IPS DF 4.7 (cell line): ENCODE data around the gene CASTOR1.

ENCODE experiments used
- DNase-seq: peaks from one replicate; pipeline ENCODE4 v3.0.0-alpha.2; 2013; ENCODE audit warnings: low spot score; ENCODE audit errors: extremely low read depth

The CASTOR1 gene

DNA sequence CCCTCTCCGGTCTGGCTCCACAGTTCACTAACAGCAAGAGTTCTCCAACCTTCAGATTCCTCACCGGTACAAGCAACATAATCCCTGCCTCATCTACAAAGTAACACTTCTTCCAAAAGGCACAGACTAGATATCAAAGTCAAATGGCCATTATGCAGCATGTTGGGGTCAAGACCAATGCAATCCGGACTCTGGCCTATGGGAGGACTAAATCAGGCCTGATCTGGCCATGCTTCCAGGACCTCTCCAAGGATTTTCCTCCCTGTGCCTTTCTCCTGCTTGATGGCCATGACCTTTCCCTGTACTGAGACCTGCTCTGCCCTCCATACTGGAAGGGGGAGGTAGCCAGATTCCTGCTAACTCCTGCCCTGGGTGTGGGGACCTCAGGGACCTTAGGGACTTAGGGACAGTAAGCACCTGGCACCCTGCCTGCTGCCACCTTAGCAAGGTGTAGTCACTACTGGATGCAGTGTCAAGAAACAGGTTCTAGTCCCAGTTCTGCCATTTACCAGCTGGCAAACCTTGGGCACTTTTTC, 30.8 kb upstream of the CASTOR1 start:
- DNase-seq: no peak

DNA sequence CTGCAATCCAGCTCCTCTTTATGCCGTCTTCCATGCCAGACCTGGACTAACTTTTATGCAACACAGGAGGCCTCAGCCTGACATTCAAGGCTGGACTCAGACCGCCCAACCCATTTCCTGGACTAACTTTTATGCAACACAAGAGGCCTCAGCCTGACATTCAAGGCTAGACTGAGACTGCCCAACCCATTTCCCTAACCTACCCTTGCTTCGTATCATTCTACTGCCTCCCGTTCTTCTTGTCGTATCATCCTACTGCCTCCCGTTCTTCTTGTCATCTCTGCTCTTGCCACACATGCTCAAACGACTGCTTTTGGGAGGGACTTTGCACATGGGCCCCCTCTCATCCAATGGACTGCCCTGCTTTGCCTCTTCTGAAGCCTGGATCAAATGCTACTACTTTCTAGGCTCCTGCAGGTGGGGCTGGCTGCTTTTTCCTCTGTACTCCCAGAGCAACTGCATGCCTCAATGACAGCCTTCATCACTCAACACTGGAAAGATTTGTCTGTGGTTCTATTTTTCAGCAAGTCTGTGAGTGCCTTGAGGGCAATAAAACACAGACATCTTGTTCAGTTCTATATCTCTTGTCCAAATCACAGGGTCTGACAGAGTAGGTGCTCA, 29.6 kb upstream of the CASTOR1 start:
- DNase-seq: no peak

GRCh38 chr22:30317778-30318177, 28.5 kb upstream of the CASTOR1 start:
- no peak for DNase-seq

- DNase-seq: no peak
Observed at GRCh38 chr22:30315962-30316576, 26.8 kb upstream of the CASTOR1 start.

DNA sequence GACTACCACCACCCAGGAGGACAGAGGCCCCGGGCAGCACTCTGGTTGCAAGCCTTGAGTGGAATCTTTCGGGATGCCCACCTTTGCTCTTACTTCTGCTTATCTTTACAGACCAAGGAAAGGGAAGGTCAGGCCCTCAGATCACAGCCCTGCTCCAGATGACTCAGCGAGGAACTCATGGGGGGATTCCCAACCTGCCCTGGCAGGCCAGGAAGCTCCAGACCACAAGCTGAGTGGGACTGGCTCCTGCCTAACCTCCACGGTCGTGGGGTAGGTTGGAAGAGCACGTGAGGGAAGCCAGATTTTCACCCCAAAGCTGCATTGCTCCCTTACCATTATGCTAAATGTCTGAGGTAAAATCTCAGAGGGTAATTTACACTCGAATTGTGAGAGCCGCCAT, 25.6 kb upstream of the CASTOR1 start:
- DNase-seq: no peak

DNA sequence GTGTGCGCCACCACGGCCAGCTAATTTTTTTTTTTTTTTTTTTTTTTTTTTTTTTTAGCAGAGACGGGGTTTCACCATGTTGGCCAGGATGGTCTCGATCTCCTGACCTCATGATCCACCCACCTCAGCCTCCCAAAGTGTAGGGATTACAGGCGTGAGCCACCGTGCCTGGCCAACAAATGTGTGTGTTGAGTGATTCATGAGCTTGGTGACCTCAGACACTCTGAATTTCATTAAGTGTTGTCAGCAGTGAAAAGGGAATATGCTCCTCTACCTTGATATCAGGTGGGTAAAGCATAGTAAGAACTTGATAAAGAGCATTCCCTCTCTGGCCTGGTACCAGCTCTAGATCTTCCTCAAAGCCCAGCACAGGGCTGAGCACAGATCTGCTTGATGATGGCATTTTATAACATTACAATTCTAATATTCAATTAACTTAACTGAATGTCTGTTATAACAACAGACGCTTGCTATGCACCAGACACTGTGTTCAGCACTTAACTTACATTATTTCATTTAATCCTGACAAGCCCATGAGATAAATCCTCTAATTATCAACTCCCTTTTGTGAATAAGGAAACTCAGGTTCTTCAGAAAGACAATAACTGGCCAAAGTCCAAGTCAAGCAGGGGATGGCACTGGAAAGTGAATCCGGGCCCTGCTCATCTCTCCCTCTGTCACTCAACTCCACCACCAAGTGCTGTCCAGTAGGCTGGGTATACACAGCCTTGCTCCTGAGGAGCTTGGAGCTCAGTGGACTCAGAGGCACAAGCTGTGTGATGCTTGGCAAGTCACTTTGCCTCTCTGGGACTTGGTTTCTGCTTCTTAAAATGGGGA, 24.4 kb upstream of the CASTOR1 start:
- no peak for DNase-seq

- DNase-seq: no peak
Observed at GRCh38 chr22:30312053-30312452, 22.7 kb upstream of the CASTOR1 start.

- DNase-seq: no peak
Observed at GRCh38 chr22:30310881-30311771, 21.8 kb upstream of the CASTOR1 start.

- no peak for DNase-seq
Observed at GRCh38 chr22:30309951-30310741, 20.8 kb upstream of the CASTOR1 start.

DNA sequence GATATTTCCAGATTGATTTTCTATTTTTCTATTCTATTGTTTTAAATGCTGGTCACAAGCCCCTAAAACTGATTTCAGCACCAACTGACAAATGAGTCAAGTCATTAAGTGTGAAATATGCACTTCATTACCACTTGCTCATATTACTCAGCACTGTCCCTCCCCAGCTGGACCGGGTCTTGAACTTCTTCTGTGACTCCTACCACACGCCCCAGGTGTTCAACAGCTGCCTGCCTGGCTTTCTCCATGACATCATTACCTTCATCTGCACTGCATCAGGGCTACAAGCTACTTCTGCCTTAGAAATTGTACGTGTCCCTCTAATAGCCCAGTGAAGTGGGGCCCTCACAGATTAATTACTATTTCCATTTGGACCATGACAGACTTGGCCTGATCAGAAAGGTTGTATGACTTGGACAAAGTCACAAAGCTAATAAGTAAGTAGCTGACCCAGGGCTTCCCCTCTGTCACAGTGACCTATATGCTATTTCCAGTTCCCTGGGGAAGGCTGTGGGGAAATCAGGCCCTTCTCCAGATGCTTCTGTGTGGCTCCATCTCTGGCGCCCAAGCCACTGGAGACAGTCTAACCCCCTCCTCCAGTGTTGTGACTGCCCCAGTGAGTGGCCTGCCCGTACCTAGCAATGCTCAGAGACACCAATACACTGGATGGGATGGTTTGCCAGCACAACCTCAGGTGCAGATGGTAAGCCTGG, 19.4 kb upstream of the CASTOR1 start:
- DNase-seq: no peak

DNA sequence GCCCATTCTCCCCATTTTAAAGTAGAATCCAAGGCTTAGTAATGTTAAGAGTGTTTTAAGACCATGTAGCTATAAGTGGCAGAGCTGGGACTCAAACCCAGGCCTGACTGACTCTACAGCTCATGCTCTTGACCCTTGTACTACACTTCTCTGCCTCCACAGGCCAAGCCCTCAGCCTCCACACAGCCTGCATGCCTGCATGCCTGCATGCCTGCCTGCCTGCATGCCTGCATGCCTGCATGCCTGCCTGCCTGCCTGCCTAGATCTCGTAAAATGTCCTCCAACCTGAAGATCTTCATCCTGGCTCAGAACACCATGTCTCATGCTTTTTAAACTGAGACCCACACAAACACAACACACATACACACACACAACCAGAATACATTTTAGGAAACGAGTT, 18.8 kb upstream of the CASTOR1 start:
- no peak for DNase-seq

DNA sequence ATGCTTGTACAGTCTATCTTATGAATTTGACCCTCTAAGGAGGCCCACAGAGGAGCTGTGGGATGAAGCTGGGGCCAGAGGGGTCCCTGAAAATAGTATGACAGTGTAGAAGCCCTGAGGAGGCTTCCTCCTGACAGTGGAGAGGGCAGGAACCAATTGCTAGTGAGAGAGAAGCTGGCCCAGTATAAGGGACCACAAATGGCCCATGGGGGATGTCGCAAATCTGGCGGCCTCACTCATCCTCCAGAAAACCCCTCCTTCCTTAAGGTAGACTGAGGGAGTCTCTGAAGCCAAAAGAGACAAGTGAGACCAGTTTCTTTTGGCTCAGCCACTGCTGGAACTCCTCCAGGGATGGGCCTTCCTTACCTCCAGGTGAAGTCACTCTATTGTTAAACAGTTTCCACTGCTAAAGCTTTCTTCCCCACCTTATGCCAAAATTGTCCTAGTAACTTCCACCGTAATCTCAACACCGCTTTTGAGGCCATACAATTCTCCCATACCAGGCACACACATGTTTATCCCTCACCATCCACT, 17.8 kb upstream of the CASTOR1 start:
- no peak for DNase-seq

DNA sequence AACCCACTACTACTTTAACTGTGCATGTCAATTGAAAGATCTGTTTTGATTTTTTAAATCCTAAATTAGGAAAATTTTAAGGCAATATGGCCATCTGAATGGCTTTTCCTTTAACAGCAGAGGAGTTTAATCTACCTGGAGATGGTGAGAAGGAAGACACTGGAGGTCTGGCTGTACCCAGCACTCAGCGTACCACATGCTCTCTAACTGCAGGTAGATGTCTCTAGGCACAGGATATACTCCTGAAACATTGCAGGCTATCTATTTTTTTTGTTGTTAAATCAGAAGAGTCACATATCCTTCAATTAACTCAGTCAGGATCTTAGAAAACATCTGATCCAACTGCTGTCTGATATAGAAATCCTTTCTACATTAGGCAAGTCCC, 17.3 kb upstream of the CASTOR1 start:
- DNase-seq: no peak

DNA sequence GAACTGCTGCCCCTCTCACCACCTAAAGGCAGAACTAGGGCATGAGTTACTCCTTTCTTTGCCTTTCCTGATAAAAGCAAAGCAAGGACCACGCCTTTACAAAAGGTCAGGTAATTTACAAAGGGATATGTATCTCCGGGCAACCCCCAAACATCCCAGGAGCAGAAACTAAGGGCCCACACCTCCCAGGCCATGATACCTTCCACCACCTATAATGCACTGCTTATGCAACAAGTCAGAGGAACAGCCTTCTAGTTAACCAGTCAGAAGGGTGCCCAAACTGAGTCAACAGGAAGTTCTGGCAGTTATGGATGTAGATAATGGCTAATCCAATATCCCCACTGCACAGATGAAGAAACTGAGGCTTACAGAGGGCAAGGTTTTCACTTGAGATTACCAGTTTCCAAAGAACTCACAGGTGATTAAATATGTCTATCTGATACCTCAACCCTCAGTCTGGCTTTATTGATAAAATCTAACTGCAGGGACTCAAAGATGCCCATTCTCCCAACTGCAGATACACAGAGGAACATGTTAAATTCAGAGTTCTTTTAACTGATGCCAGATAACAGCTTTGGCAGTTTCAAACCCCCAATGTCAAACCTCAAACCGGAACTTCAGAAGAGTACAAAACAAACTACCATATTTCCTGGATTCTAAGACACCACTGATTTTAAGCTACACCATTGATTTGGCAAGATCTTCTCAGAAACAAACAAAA, 16.8 kb upstream of the CASTOR1 start:
- DNase-seq: no peak

GRCh38 chr22:30305519-30305905, 16.2 kb upstream of the CASTOR1 start:
- no peak for DNase-seq

DNA sequence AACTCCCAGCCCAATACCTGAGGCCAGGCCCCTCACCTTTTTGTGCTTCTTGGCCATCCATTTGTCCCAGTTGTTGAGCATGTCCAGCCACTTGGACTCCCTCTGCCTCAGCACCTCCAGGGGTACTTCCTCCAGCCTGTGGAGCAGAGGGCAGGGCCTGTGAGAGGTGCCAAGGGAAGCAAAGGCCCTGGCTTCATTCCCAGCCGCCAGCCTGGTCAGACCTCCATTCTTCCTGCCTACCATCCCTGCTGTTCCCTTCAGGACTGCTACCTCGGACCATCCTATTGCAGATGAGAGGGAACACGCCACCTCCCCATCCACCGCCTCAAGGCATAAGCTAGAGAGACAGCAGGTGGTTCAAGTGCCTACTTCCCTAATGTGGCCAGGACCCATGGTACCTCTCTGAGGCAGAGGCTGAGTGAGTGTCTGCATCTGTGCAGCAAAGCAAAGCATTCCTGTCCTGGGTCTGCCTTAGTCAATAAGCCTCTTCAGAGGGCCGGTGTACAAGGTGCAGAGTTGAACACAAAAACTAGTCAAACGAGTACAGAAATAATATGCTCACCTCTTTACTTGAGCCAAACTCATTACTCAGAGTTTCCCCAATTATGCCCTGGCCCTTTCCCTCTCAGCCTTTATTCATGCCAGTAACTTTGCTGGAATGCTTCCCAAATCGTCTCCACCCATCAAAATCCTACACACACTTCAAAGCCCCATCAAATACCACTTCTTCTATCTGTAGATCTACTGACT, 15.4 kb upstream of the CASTOR1 start:
- no peak for DNase-seq

DNA sequence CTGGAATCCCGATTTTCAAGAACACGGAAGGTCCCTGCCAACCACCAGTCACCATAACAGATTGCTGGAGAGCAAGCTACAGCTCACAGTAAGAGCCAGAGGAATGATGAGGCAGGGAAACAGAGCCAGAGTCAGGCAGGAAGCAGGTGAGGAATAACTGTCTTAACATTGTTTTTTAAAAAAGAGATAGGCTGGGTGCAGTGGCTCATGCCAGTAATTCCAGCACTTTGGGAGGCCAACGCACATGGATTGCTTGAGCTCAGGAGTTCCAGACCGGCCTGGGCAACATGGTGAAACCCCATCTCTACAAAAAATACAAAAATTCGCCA, 13.5 kb upstream of the CASTOR1 start:
- no peak for DNase-seq

GRCh38 chr22:30301995-30302809, 12.9 kb upstream of the CASTOR1 start:
- DNase-seq: no peak
